ENCODE data around the gene MRPL21. TPM values are rescaled to one million over a fixed set of nuclear protein-coding genes. Genes with fewer than 3 reads are reported as not detected.

MRPL21 gene
- total and polyA plus RNA-seq, 2 of the 13 experiments (the other 11 are each of a cell fraction or from before 2014, with no cell fraction given), result 61.5 to 100 TPM

DNA sequence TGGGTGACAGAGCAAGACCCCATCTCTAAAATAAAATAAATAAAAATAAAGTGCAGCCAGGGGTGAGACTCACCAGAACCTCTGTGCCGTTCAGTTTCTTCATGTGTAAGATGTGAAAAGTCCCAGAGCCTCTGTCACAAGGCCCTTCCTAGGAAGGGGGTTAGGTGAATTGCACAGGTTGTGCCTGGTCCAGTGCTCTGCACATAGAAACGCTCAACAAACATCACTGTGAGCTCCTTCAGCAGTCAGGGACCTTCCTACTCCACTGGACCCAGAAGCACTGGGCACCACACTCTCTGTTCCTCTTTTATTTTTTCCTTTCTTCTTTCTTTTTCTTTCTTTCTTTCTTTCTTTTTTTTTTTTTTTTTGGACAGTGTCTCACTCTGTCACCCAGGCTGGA is 22.3 kb downstream of the MRPL21 start:
- Histone ChIP-seq H3K9me3 (ENCODE audit: low read length) (no peaks in the 10 kb centered on the region), H2AFZ (ENCODE audit: low read length) (no peak overlapping the region), H3K9ac (ENCODE audit: insufficient read depth, low read depth, low read length) (no peak overlapping the region), H3K4me3 (replicated peaks in 1 of 3; ENCODE audit: insufficient read depth in 1 of 3, low read depth in 2 of 3, low read length in 3 of 3) (no peak overlapping the region), H3K36me3 (replicated peaks in 1 of 2; ENCODE audit: control insufficient read depth in 1 of 2, insufficient read depth in 2 of 2, low read length in 2 of 2) (no peaks in the 10 kb centered on the region; a peak in 1 of 5 replicates), H3K27ac (ENCODE audit: extremely low read length, insufficient read depth, low read length) (no peak overlapping the region), H3K4me2 (ENCODE audit: low read depth, low read length) (no peak overlapping the region), H4K20me1 (ENCODE audit: insufficient read depth, low read length) (no peaks in the 10 kb centered on the region), H3K27me3 (ENCODE audit: control insufficient read depth in 1 of 2, insufficient read depth in 2 of 2, low read length in 2 of 2) (no peaks in the 10 kb centered on the region), H3K4me1 (ENCODE audit: insufficient read depth, low read length) (peaks cover 20% of the 10 kb centered on the region), H3K79me2 (ENCODE audit: insufficient read depth, low read length) (no peaks in the 10 kb centered on the region)
- DNase-seq (ENCODE audit: low spot score) (no peak), FAIRE-seq (no peak), ATAC-seq (no peak)
- in situ Hi-C loops (cut with HindIII; ENCODE audit: extremely low pct_ligation_motif_present, low pct_unique_long_range_greater_than_20kb), result loop anchor here (25.0 kb wide), 1 partner anchor 244 kb away; no protein-coding TSS in a partner anchor
- 100% methylated on average over 2 of the region's 2 CpGs for WGBS (ENCODE audit: low lambda C conversion rate)
- CTCF ChIA-PET (ENCODE audit: low intra/inter-chr PET ratio, low total read pairs), result no interaction called here
- POLR2A ChIA-PET, result no interaction called here
- BruUV-seq (replicated peaks), result no TSS peak
- intact Hi-C loops (cut with micrococcal nuclease; ENCODE audit: unreplicated experiment), result no loop called here
- TF ChIP-seq, protein P1, sequence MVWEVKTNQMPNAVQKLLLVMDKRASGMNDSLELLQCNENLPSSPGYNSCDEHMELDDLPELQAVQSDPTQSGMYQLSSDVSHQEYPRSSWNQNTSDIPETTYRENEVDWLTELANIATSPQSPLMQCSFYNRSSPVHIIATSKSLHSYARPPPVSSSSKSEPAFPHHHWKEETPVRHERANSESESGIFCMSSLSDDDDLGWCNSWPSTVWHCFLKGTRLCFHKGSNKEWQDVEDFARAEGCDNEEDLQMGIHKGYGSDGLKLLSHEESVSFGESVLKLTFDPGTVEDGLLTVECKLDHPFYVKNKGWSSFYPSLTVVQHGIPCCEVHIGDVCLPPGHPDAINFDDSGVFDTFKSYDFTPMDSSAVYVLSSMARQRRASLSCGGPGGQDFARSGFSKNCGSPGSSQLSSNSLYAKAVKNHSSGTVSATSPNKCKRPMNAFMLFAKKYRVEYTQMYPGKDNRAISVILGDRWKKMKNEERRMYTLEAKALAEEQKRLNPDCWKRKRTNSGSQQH (CRISPR knock-in tag; IDR thresholded peaks at IDR 0.05; ENCODE audit: low read depth), result no peak
- TF ChIP-seq ZNF232 (CRISPR knock-in tag; IDR thresholded peaks at IDR 0.05; ENCODE audit: borderline replicate concordance), result no peak
- no peak for TF ChIP-seq ZNF207 (IDR thresholded peaks at IDR 0.05; ENCODE audit: borderline replicate concordance)
- no peak for TF ChIP-seq CREBL2 (CRISPR knock-in tag; IDR thresholded peaks at IDR 0.05; ENCODE audit: borderline replicate concordance)
- TF ChIP-seq PHB2 (IDR thresholded peaks at IDR 0.05; ENCODE audit: partially characterized antibody), result no peak
- no peak for TF ChIP-seq ZNF136 (CRISPR knock-in tag; IDR thresholded peaks at IDR 0.05; ENCODE audit: low read depth)
- TF ChIP-seq AHR (CRISPR knock-in tag; IDR thresholded peaks at IDR 0.05), result no peak
- no peak for TF ChIP-seq NR2C2 (CRISPR knock-in tag; IDR thresholded peaks at IDR 0.05; ENCODE audit: borderline replicate concordance)
- TF ChIP-seq ZBTB7A (CRISPR knock-in tag; IDR thresholded peaks at IDR 0.05), result no peak
- no peak for TF ChIP-seq ZNF501 (CRISPR knock-in tag; IDR thresholded peaks at IDR 0.05)
- no peak for TF ChIP-seq ZBED4 (CRISPR knock-in tag; IDR thresholded peaks at IDR 0.05; ENCODE audit: borderline replicate concordance)
- TF ChIP-seq ZNF383 (CRISPR knock-in tag; IDR thresholded peaks at IDR 0.05; ENCODE audit: borderline replicate concordance), result no peak
- TF ChIP-seq SPEN (CRISPR knock-in tag; IDR thresholded peaks at IDR 0.05; ENCODE audit: low read depth), result no peak
- no peak for TF ChIP-seq ZNF333 (CRISPR knock-in tag; IDR thresholded peaks at IDR 0.05; ENCODE audit: borderline replicate concordance)
- TF ChIP-seq TBL1XR1 (IDR thresholded peaks at IDR 0.05; ENCODE audit: borderline replicate concordance, low read length, partially characterized antibody), result no peak
- no peak for TF ChIP-seq ELK4 (CRISPR knock-in tag; IDR thresholded peaks at IDR 0.05; ENCODE audit: borderline replicate concordance)

Data from HepG2 (cell line).